ENCODE data around the gene LHX1.

DNA sequence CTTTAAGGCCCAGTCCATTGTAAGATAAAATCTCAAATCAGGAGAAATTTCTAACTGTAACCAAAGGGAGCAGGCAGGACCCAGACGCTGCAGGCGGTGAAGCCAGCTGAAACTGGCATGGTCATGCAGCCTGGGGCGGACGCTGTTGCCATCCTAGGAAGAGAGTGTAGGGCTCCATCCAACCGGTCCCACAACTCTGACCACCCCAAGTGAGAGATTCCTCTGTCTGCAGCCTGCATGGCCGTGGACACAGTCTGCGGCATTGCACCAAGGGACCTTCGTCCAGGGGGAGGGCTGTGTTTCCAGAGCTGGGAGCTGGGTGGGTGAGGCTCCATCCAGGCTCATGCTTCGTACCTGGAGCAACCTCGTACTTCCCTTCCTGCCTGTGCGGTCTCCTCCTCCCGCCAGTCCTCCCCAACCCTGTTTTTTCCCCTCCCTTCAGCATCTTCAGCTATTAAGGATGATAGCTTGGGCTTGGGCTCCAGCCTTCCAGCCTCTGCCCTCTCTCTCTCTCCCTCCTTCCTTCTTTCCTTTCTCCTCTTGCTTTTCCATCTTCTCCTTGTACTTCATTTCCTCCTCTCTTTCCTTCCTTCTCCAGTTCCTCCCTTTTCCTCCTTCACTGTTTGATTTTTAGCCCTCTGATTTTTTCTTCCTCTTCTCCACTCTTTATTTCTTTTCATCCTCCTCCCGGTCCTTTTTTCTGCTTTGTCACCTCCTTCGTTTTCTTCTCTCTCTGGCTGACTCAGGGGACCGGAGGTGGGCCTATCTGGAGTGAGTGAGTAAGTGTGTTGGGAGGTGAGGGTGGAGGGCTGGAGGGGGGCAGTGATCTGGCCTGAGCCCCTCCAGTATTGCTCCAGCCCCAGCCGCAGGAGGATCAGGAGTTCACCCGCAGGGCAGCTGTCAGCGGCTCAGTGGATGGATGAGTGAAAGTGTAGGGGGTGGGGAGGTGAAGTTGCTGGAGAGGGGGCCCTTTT, 17.0 kb upstream of the LHX1 start:
- TF ChIP-seq POLR2AphosphoS5 (IDR thresholded peaks at IDR 0.05) (no peak), POLR2A (IDR thresholded peaks at IDR 0.05) (no peak), EP300 (IDR thresholded peaks at IDR 0.05) (no peak)
- TF ChIP-seq, protein P1, sequence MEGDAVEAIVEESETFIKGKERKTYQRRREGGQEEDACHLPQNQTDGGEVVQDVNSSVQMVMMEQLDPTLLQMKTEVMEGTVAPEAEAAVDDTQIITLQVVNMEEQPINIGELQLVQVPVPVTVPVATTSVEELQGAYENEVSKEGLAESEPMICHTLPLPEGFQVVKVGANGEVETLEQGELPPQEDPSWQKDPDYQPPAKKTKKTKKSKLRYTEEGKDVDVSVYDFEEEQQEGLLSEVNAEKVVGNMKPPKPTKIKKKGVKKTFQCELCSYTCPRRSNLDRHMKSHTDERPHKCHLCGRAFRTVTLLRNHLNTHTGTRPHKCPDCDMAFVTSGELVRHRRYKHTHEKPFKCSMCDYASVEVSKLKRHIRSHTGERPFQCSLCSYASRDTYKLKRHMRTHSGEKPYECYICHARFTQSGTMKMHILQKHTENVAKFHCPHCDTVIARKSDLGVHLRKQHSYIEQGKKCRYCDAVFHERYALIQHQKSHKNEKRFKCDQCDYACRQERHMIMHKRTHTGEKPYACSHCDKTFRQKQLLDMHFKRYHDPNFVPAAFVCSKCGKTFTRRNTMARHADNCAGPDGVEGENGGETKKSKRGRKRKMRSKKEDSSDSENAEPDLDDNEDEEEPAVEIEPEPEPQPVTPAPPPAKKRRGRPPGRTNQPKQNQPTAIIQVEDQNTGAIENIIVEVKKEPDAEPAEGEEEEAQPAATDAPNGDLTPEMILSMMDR (IDR thresholded peaks at IDR 0.05): no peak
